Activated T-cell treated with anti-CD3 and anti-CD28 coated beads, Interleukin-2, amount 50 U/mL, for 1 hour (primary cell): ENCODE data around the gene ORMDL3.
"Not testable (repeated sequence)": the region's sequence is repeated elsewhere in the genome, so short reads cannot be mapped to it uniquely, and the experiment has no call there.

Experiments
- DNase-seq: peaks from one replicate; pipeline ENCODE4 v3.0.0-alpha.2; 2020

ORMDL3 gene

GRCh38 chr17:39923836-39924690 lies 3.3 kb downstream of the ORMDL3 start:
- no peak for DNase-seq

- no peak for DNase-seq
These were observed 4.2 kb downstream of the ORMDL3 start for GRCh38 chr17:39923230-39923629.

DNA sequence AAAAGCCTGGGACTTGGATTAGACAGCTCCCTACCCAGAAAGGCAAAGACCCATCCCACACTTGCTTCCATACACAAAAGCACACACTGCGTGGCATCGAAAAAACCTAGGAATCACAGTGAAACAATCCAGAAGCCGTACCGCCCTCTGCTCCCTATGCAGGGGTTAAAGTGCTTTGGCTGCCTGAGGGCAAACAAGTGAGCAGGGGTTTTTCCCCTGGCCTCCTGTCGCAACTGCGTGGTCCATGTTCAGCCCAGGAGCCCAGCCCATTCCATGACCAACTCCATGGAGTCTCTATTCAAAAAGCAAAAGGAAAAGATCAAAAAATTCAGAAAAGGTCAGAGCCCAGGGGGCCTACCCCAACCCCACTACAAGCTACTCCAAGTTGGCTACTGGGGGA lies 5.4 kb downstream of the ORMDL3 start:
- no peak for DNase-seq

DNA sequence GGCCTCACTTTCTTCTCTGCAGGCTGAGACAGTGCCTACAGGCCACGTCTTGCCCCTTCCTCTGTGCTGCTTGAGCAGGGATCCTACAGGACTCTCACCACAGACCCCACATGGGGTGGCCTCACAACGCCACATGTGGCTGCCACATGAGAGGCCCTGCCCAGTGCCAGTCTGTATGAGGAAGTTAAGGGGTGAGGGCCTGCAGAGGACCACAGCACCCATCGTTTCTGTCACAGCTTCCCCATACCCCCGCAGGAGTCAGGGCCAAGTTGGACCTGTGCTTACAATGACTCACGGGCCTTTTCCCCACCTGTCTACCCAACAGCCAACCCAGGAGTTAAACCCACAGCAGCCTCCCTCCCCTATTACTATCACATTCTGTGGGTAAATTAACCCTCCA lies 6.1 kb downstream of the ORMDL3 start:
- DNase-seq = no peak

GRCh38 chr17:39920218-39921210 lies 6.9 kb downstream of the ORMDL3 start:
- DNase-seq = peak; percentile 42

- no peak for DNase-seq
These were observed 8.2 kb downstream of the ORMDL3 start for GRCh38 chr17:39919087-39919683.

- no peak for DNase-seq
These were observed 10.5 kb downstream of the ORMDL3 start for GRCh38 chr17:39916918-39917317.

DNA sequence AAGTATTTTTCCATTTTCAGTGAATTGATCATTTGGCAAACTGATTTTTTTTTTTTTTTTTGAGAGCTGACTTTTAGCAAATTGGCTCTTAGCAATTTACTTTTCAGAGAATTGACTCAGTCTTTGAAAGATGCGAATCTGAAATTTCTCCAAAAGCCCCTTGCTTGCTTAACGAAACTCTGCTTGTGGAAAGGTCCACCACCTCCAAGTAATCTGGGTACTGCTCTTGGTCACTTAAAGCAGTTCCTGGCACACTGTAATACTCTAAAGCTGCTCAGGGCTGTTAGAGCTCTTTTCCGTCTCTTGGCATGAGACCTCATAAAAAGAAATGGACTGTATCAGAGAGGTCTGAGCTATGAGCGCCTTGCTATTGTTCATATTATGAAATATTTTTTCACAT lies 11.8 kb downstream of the ORMDL3 start:
- no peak for DNase-seq

- DNase-seq = no peak
These were observed 13.4 kb downstream of the ORMDL3 start for GRCh38 chr17:39913989-39914388.

DNA sequence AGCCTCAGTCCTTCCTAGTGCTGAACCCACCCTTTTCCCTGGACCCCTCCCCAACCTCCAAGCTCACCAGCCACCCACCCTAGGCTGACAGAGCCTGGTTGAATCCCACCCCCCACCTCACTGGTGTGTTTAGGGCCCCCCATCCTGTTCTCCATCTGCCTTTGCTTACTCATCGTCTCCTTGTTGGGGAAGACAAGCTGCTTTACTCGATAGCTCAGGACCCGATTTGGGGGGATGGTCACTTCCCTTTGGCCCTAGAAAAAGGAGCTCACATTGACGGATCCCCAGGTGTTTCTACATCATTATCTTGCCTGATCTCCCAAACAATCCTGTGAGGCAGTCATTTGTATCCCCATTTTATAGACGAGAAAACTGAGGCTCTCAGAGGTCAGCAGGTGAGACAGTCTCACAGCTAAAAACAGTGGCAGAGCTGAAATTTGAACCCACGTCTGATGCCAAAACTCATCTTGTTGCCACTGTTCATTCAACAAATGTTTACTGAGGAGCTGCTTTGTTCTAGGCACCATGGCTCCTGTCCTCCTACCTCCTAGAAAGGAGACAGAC lies 18.5 kb downstream of the ORMDL3 start:
- no peak for DNase-seq

DNA sequence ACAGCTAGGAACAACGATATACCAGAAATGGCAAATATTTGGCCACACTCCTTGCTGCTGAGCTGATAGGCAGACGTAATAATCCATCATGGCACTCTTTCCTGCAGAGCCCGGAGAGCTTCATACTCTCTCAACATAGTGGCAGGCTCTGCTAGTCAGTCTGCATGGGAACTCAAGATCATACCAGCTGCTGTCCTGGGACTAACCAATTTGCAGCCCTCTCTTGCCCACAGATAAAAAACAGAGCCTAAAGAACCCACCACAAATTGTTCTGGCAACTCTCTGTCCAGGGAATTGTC lies 22.5 kb downstream of the ORMDL3 start:
- DNase-seq = no peak

DNA sequence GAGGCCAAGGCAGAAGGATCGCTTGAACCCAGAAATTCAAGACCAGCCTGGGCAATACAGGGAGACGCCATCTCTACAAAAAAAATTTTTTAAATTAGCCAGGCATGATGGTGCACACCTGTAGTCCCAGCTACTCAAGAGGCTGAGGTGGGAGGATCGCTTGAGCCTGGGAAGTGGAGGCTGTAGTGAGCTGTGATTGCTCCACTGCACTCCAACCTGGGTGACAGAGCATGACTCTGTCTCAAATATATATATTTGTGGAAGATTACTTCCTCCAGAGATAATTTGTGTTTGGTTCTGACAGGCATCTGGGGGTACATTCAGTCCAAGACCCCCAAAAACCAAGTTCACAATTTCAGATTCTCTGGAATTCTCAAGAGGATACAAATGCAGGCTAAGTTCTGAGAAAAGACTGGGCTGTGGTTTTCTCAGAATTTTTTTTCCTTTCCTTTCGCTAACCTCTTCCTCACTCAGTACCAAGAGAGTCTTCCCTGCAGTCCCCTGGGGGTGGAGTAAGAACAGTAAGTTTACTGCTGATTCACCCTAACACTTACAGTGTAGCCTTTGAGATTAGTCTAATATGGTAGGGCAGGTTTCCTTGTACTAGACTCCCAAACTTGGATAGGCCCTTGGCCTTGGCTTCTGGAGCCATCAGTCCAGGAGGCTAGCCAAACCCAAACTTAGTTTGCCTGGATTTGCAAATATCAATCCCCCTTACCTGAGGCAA lies 24.1 kb downstream of the ORMDL3 start:
- DNase-seq = no peak

- DNase-seq = not testable (repeated sequence)
These were observed 25.4 kb downstream of the ORMDL3 start for GRCh38 chr17:39902027-39902426.

DNA sequence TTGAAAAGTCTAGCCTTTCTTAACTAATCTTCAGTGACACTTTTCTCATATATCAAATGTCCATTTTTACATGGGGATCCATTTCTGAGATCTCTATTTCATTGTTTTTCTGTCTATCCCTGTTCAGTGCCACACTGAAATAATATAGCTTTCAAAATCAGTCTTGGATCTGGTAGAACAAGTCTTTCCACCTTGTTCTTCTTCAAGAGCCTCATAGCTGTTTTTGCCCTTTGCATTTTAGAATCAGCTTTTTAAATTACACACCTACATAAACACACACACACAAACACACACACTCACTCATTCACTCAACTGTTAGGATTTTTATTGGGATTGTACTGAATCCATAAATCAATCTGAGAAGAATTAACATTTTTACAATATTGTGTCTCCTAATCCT lies 28.2 kb downstream of the ORMDL3 start:
- DNase-seq = no peak

DNA sequence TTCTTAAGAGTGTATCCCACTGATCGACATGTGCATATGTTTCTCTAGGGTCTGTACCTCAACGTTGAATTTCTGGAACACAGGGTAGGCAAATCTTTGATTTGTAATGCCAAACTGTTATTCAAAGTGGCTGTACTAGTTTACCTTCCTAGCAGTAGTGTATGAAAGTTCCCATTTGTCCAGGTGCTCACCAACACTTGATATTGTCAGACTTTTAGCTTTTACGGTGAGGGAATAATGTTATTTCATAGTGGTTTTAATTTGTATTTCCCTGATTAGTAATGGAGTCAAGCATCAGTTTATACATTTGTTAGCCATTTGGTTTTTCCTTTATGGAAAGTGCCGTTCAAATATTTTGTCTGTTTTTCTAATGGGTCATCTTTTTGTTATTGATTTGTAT lies 29.3 kb downstream of the ORMDL3 start:
- DNase-seq = no peak

DNA sequence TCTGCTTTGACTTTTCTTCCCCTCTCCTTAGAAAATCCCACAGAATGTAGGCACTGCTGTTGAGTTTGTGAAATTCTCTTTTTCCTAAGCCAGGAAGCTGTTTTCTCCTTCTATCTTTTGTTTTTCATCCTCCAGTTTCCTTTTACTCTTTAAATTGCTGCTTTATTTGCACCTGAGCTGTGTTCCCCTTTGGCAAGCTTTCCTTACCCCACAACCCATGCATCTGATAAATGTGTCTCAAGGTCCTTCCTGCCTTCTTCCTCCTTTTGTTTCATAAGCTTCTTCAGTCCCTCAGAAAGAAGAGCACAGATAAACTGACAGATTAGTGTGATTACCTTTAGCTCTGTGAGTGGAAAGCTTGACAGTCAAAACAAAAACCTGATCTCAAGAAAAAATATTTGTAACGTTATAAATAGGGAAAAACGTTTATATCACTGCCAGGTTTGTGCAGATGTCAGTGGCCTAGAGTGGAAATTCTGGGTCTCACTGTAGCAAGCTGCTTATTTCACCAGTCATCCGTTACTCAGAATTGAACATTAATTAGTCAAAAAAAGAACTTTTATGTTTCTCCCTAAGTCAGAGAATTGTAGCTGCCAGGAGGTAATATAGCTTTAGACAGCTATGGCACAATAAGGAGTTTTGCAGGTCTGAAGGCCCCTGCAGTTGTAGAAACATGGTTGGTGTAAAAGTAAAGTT lies 32.6 kb downstream of the ORMDL3 start:
- no peak for DNase-seq

GRCh38 chr17:39889200-39889599 lies 38.2 kb downstream of the ORMDL3 start:
- DNase-seq = no peak

GRCh38 chr17:39887078-39887477 lies 40.3 kb downstream of the ORMDL3 start:
- DNase-seq = no peak

GRCh38 chr17:39886102-39886501 lies 41.3 kb downstream of the ORMDL3 start:
- DNase-seq = not testable (repeated sequence)

- no peak for DNase-seq
These were observed 54.6 kb downstream of the ORMDL3 start for GRCh38 chr17:39872751-39873150.

DNA sequence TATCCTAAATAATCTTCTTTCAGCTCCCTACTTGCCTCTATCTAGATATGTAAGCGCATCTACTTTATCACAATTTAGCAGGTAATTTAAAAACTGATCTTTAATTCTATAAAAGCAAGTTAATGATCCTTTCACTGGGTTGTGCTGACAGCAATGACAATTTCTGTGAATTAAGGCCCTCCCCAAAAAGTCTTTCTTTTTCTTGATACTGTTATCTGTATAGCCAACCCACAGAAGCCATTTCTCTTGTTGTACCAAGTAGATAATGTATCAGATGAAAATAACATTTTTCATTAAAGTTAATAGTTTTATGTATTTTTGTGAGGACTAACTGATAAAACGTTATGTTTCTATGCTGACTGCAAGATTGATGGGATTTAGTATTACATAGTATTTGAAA lies 55.6 kb downstream of the ORMDL3 start:
- no peak for DNase-seq
